Heart left ventricle (tissue), 16 donors: ENCODE results near the gene PHF1. TPM values are rescaled to one million over a fixed set of nuclear protein-coding genes. Genes with fewer than 3 reads are reported as not detected.

Source experiments
- ATAC-seq, 4 donors: fragments of 200-7000 bp; cut with Tn5 transposase; one replicate each; pipeline ENCODE4 v1.9.1; 2020 to 2022; ENCODE audit warnings: moderate library complexity in 4 of 4, mild to moderate bottlenecking in 3 of 4, moderate number of reproducible peaks in 1 of 4
- DNase-seq, 5 donors: peaks; one replicate each; pipeline ENCODE4 v3.0.0-alpha.2; 2020
- H3K27ac ChIP-seq, 12 donors: fragments of 200-600 bp; sonication (generic) in 4 of 12; one replicate each; pipeline versions ENCODE4 v1.5.0 to v1.8.0; 2016 to 2022; ENCODE audit warnings: mild to moderate bottlenecking in 2 of 12
- H3K27me3 ChIP-seq, 9 donors: fragments of 200-600 bp; sonication (generic) in 2 of 9; one replicate each; pipeline versions ENCODE4 v1.5.1 to v1.8.0; 2016 to 2022; ENCODE audit warnings: mild to moderate bottlenecking in 3 of 9
- H3K36me3 ChIP-seq, 9 donors: fragments of 200-600 bp; sonication (generic) in 2 of 9; one replicate each; pipeline versions ENCODE4 v1.5.0 to v1.8.0; 2018 to 2022; ENCODE audit warnings: mild to moderate bottlenecking in 2 of 9
- H3K4me1 ChIP-seq, 12 donors: fragments of 200-600 bp; sonication (generic) in 4 of 12; one replicate each; pipeline versions ENCODE4 v1.5.0 to v1.8.0; 2016 to 2022; ENCODE audit warnings: mild to moderate bottlenecking in 3 of 12
- H3K4me3 ChIP-seq, 12 donors: fragments of 200-600 bp; sonication (generic) in 4 of 12; one replicate each; pipeline versions ENCODE4 v1.5.0 to v1.8.0; 2017 to 2022; ENCODE audit warnings: mild to moderate bottlenecking in 9 of 12, moderate library complexity in 4 of 12
- H3K9me3 ChIP-seq, 12 donors: fragments of 200-600 bp; sonication (generic) in 4 of 12; one replicate each; pipeline versions ENCODE4 v1.5.0 to v1.8.0; 2016 to 2022; ENCODE audit warnings: mild to moderate bottlenecking in 1 of 12
- CTCF ChIP-seq, 12 donors: fragments of 200-600 bp; sonication (generic) in 4 of 12; IDR thresholded peaks; one replicate each; pipeline versions ENCODE4 v1.5.0 to v1.8.0; 2018 to 2022; ENCODE audit warnings: antibody characterized with exemption in 12 of 12, mild to moderate bottlenecking in 5 of 12
- POLR2A ChIP-seq, 2 donors: fragments of 450-650 bp; IDR thresholded peaks; one replicate each; pipeline ENCODE4 v1.6.1; 2017; ENCODE audit warnings: antibody characterized with exemption in 2 of 2, mild to moderate bottlenecking in 2 of 2, moderate library complexity in 2 of 2
- WGBS, 4 donors: extraction: QIAGEN DNeasy Blood & Tissue Kit in 2 of 4; methylation state at CpG; one replicate each; pipeline versions ENCODE4 v1.1.5 to v1.1.7; 2013 to 2018; 5-methylcytosine and 5-hydroxymethylcytosine counted together
- intact Hi-C, 10 donors: fragments of 100-400 bp; cut with DNase I; formaldehyde crosslinking; loops; one replicate each; pipeline versions ENCODE4 v1.11.1 to v1.14.2; 2022
- polyA plus RNA-seq, 2 donors: library from polyadenylated mRNA; stranded (reverse); fragments of 200-250 nt; gene quantifications; one replicate each; pipeline ENCODE4 v1.2.3, GENCODE V29; 2013
- total RNA-seq, 9 donors: library from RNA; depleted of rRNA in 2 of 9; stranded (reverse); fragments of >200 nt in 2 of 9; fragmentation: NEBNext Ultra II Directional in 3 of 9; extraction: Animal tissue kit (Norgen Biotek cat#: 25700) in 3 of 9; gene quantifications; one replicate each; pipeline versions ENCODE4 v1.1.0 to v1.2.4, GENCODE V29; 2016 to 2023
- donor health status: ischemic (EF 13 %, LVEDD 7.1; RV severe dilation, severe dysfunction).
- donor health status: healthy with polysubstance abuse.
- donor health status: DM: no; HTN: yes; CAD: no.
- donor health status: DM: no; HTN: no; CAD: no.
- donor health status: ischemic (EF 25% LVEDD 6.9; RV normal size, moderate dysfunction).
- donor health status: ischemic (EF 25% LVEDD 5.7; RV mildly dilated, moderate dysfunction).
- donor health status: healthy.
- donor health status: DM: yes; HTN: yes; CAD: no.
- donor health status: ischemic (EF 35%, LVEDD 5.7; RV mildly dilated, moderate dysfunction).
- donor health status: nonischemic (EF 11% LVEDD 7.7; RV severe dilation, severe dysfunction).
- donor health status: DM: yes; HTN: yes; CAD: no.
- donor health status: PGD.
- donor health status: ischemic (EF 29% LVEDD 5.4; RV normal size, mild dysfunction).
- donor health status: nonischemic (EF 23%, LVEDD 6.1; RV moderate dilation, normal function).

PHF1 gene
- total and polyA plus RNA-seq, 11 donors, result 43.0 to 82.1 (median 50.0) TPM

- ATAC-seq, result peak in 1 of 4 donors; percentile 0
- H3K36me3 ChIP-seq, result no peaks in the 10 kb centered on the region
- H3K27ac ChIP-seq, result peak overlapping the region; percentile 82 to 98 (median 94)
- intact Hi-C loops, result loop anchor here in 3 of 10 donors (5.0 to 10.0 kb wide), 2 partner anchors 33 to 150 kb away; partner anchors contain the start of gene KIFC1 (in 1 of the 3)
- peak overlapping the region; percentile 40 to 76 (median 68) for H3K4me3 ChIP-seq
- peak in 1 of 5 donors; percentile 12 for DNase-seq
- TF ChIP-seq CTCF (IDR thresholded peaks at IDR 0.05) (no peak), POLR2A (IDR thresholded peaks at IDR 0.05) (no peak)
- H3K4me1 ChIP-seq, result peaks cover 0 to 51% (median 38%) of the 10 kb centered on the region in 12 donors
- 12 to 16% (median 13%) methylated on average over 12 of the region's 12 CpGs for WGBS, 4 donors
- H3K27me3 ChIP-seq, result no peaks in the 10 kb centered on the region
- no peaks in the 10 kb centered on the region for H3K9me3 ChIP-seq
These were observed 14.2 kb downstream of the PHF1 start for GRCh38 chr6:33424855-33425667.

GRCh38 chr6:33425668-33426577 lies 15.1 kb downstream of the PHF1 start:
- ATAC-seq, result peak; percentile 73 to 85 (median 82)
- Histone ChIP-seq H3K27ac (peak overlapping the region; percentile 82 to 98 (median 94)), H3K27me3 (no peaks in the 10 kb centered on the region), H3K4me1 (peaks cover 0 to 60% (median 46%) of the 10 kb centered on the region in 12 donors), H3K4me3 (peak overlapping the region; percentile 40 to 76 (median 68)), H3K36me3 (no peaks in the 10 kb centered on the region), H3K9me3 (no peaks in the 10 kb centered on the region)
- 1 to 4% (median 1%) methylated on average over 23 to 42 of the region's 43 CpGs for whole genome bisulfite sequencing, 4 donors
- TF ChIP-seq POLR2A (IDR thresholded peaks at IDR 0.05), result no peak
- TF ChIP-seq CTCF (IDR thresholded peaks at IDR 0.05), result peak; percentile 29 to 76 (median 60)
- intact Hi-C loops, result loop anchor here in 6 of 10 donors (1.0 to 10.0 kb wide), 5 partner anchors 34 to 149 kb away; partner anchors contain the start of gene KIFC1 (in 5 of the 6)
- peak; percentile 90 to 92 (median 90) for DNase-seq

- H3K36me3 ChIP-seq, result no peaks in the 10 kb centered on the region
- ATAC-seq, result no peak
- H3K27ac ChIP-seq, result peak overlapping the region; percentile 82 to 98 (median 94)
- no peak for TF ChIP-seq POLR2A (IDR thresholded peaks at IDR 0.05)
- TF ChIP-seq CTCF (IDR thresholded peaks at IDR 0.05), result no peak
- peak overlapping the region; percentile 23 to 76 (median 68) for H3K4me3 ChIP-seq
- DNase-seq, result no peak
- 8 to 13% (median 11%) methylated on average over 12 of the region's 12 CpGs for WGBS, 4 donors
- peaks cover 0 to 69% (median 53%) of the 10 kb centered on the region in 12 donors for H3K4me1 ChIP-seq
- no peaks in the 10 kb centered on the region for H3K9me3 ChIP-seq
- H3K27me3 ChIP-seq, result no peaks in the 10 kb centered on the region
- intact Hi-C loops, result loop anchor here in 6 of 10 donors (1.0 to 10.0 kb wide), 5 partner anchors 35 to 148 kb away; partner anchors contain the start of gene KIFC1 (in 5 of the 6)
These were observed 16.0 kb downstream of the PHF1 start for GRCh38 chr6:33426590-33427511.
